ENCODE measurements around the gene ADGRE3. TPM values are rescaled to one million over a fixed set of nuclear protein-coding genes. Genes with fewer than 3 reads are reported as not detected.
"Not testable (repeated sequence)": the region's sequence is repeated elsewhere in the genome, so short reads cannot be mapped to it uniquely, and the experiment has no call there.

ADGRE3 gene
- total RNA-seq, 1 experiment from 2014 or later = not detected

DNA sequence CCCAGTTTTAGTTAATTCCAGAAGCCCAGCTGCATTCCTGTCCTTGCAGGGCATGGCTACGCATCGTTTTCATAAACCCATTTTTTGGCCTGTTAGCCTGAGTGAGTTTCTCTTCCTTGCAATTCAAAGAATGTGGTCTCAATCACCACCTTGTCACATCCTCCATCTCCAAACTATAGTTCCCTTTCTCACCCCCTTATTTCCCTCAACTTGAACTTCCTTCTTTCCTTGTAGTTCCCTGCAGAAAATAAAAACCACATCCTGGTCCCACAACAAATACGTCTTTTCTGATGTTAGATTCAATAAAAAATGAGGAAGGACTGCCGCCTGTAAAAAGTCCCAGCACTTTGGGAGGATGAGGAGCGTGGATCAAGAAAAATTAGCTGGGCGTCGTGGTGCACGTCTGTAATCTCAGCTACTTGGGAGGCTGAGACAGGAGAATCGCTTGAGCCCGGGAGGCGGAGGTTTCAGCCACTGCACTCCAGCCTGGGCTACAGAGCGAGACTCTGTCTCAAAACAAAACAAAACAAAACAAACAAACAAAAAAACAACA is 13.2 kb downstream of the ADGRE3 start:
- DNase-seq (ENCODE audit: low read depth) = no peak

DNA sequence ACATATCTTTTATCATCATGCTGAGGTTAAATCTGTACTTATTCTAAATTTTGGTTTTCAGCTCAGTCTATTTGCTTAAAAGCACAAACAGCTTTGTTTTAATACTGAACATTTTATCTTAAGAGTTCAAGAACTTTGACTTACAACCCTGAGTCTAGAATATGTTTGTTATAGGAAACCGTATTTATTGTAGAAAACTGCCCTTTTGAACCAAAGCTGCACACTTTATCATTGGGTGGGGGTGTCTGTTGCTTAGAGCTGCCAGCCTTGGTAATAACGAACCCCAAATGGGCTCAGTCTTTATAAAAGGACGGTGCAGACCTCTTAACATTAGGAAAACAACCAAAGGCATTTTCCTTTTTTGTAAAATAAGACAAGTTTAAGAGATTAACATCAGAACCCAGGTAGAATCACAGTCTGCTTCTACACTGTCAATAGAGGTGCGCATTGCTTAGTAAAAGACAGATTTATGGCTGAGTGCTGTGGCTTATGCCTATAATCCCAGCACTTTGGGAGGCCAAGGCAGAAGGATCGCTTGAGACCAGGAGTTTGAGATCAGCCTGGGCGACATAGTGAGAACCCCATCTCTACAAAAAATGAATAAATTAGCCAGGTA is 14.7 kb downstream of the ADGRE3 start:
- no peak for DNase-seq (ENCODE audit: low read depth)

DNA sequence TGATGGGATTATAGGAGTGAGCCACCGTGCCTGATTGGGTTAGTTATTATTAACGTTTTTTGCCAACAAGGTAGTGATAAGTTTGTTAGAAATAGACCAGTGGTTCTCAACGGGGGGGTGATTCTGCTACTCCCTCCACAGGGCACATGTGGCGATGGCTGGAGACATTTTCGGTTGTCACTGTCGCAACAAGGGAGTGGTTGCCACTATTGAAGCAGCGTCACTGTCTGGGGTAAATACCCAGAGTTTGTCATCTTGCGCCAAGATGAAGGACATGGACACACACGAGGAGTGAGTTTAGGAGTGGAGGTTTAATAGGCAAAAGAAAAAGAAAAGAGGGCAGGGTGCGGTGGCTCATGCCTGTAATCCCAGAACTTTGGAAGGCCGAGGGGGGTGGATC is 18.9 kb downstream of the ADGRE3 start:
- no peak for DNase-seq (ENCODE audit: low read depth)

DNA sequence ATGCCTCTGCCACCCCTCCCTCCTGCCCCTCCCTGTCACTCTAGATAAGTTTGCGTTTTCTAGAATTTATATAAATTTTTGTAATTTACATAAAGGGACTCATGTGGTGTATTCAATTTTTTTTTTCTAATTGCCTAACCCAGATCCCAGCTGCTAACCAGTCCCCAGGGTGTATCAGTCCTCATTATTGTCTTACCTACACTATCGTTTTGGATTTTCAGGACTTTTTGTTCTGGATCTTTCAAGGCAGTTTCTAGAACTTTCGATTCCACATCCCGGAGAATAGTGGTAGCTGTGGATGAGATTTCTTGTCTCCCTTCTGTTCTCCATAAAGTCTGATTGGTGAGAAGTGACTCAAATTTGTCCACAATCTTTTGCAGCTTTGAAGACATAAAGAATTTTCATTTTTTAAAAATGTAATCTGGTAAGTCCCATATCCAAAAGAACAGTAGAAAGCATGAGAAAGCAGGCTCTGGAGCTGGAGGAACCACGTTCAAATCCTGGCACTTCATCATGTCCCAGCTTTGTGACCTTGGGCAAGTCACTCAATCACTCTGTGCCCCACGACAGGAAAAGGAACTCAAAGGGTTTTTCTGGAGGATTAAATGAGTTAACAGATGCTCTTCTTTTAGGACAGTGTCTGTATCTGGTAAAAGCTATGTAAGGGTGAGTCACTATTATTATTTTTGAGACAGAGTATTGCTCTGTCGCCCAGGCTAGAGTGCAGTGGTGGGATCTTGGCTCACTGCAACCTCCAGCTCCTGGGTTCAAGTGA is 19.7 kb downstream of the ADGRE3 start:
- no peak for DNase-seq (ENCODE audit: low read depth)

DNA sequence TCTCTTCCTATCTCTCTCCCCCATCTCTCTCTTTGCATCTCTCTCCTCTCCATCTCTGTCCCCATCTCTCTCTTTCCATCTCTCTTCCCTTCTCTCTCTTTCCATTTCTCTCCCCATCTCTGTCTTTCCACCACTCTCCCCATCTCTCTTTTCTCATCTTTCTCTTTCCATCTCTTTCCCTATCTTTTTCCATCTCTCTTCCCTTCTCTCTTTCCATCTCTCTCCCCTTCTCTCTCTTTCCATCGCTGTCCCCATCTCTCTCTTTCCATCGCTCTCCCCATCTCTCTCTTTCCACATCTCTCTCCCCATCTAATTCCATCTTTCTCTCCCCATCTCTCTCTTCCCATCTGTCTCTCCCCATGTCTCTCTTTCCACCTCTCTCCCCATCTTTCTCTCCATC is 24.5 kb downstream of the ADGRE3 start:
- no peak for DNase-seq (ENCODE audit: low read depth)

DNA sequence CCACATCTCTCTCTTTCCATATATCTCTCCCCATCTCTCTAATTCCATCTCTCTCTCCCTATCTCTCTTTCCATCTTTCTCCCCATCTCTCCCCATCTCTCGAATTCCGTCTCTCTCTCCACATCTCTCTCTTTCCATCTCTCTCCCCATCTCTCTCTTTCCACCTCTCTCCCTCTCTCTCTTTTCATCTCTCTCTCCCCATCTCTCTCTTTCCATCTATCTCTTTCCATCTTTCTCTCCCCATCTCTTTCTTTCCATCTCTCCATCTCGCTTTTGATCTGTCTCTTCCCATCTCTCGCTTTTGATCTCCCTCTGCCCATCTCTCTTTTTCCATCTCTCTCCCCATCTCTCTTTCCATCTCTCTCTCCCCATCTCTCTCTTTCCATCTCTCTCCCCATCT is 25.6 kb downstream of the ADGRE3 start:
- DNase-seq (ENCODE audit: low read depth) = no peak

DNA sequence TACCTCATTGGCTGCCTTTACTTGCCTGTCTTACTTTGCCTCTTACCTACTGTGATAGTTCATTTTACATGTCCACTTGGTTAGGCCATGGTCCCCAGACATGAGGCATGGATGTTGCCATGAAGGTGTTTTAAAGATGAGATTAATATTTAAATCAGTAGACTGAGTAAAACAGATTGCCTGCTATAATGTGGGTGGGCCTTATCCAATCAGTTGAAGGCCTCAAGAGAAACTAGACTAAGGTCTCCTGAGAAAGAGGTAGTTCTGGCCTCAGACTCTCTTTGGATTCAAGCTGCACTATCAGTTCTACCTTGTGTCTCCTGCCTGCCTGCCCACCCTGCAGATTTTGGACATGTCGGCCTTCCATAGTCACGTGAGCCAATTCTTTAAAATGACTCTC is 26.1 kb downstream of the ADGRE3 start:
- no peak for DNase-seq (ENCODE audit: low read depth)

DNA sequence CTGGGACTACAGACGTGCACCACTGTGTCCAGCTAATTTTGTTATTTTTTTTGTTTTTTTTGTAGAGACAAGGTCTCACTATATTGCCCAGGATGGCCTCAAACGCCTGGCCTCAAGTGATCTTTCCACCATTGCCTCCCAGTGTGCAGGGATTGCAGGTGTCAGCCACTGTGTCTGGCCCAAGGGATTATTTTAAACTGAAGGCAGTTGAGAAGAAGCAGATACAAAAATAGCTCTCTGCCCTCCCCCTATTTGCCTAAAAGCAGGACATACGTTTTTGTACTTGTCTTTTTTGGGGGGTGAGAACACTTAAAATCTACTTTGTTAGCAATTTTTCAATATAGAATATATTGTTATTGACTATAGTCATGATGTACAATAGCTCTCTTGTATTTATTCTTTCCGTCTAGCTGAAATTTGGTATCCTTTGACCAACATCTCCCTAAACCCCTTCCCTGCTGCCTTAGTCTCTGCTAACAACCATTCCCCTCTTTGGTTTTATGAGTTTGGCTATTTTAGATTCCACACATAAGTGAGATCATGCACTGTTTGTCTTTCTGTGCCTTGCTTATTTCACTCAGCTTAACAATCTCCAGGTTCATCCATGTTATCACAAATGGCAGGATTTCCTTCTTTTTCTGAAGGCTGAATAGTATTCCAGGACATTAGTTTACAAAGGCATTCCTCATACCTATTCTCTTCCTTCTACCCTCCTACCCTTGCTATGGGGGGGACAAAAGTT is 34.9 kb downstream of the ADGRE3 start:
- no peak for DNase-seq (ENCODE audit: low read depth)

DNA sequence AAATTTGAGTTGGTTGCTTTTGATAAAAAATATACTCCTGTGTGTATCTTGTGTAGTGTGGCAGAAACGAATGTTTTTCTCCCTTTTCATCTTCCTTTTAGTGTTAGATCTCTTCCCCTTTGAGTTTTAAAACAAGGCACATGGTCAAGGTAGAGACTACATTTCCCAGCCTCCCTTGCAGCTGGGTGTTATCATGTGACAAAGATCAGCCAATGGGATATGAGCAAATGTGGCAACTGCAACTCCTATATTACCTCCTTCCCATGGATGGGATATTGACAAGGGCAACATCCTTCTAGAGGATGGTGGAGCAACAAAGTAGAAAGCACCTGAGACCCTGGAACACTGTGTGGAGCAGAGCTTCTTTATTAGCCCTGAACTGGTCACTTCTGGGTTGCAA is 42.4 kb downstream of the ADGRE3 start:
- peak; percentile 35 for DNase-seq (ENCODE audit: low read depth)

DNA sequence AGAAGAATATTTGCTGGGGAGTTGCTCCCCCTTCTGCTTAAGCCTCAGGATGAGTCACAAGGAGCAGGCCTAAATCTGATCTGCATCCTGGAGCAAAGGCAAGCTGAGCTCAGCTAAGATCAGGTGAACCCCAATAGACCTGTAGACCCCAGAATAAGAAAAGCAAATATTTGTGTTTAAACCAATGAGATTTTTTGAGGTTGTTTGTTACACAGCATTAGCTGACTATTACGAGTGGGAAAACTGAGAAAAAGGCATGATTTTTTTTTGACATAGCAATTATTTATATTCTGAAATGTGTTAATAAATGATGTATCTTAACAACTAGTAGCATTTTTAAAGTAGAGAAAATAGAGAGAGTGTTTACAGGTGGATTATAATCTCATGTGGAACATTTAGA is 45.1 kb downstream of the ADGRE3 start:
- no peak for DNase-seq (ENCODE audit: low read depth)

DNA sequence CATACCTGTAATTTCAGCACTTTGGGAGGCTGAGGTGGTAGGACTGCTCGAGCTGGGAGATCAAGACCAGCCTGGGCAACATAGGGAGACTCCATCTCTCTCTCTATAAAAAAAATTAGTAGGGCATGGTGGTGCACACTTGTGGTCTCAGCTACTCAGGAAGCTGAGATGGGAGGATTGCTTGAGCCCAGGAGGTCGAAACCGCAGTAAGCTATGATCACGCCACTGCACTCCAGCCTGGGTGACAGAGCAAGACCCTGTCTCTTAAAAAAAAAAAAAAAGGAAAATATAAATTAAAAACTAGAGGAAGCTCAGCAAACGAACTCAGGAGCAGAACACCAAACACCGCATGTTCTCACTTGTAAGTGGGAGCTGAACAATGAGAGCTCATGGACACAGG is 50.2 kb downstream of the ADGRE3 start:
- DNase-seq (ENCODE audit: low read depth) = not testable (repeated sequence)

DNA sequence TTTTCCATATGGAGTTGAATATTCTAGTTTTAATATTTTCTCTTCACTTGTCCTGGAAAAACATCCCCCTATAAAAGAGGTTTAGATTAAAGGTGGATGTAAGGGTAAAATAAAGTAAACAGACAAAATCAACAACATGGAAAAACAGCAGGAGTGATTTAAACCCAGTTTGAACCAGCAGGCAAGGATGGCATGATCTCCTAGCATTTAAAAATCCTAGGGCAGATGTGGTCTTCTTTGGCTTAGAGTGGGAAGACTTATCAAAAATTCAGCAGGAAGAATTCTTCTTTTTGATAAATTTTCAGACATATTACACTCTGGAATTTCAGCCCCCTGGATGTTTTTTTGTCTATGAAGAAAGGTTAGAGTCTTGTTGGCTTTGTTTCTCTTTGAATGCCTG is 55.2 kb downstream of the ADGRE3 start:
- DNase-seq (ENCODE audit: low read depth) = no peak

DNA sequence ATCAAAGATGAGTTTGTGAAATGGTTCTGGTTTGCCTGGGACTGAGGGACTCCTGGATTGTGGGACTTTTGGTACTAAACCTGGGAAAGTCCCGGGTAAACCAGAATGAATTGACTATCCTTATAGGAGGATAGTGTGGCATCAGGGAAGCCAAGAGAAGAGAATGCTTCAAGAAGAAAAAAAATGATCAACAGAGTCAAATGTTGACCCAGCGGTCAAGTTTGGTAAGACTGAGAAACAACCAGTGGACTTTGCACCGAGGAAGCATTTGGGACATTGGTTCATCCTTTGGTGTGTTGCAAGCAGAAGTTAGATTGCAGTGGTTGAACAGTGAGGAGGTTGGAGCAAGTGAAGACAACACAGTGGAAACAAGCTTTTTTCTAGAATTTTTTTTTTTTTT is 58.2 kb downstream of the ADGRE3 start:
- no peak for DNase-seq (ENCODE audit: low read depth)

DNA sequence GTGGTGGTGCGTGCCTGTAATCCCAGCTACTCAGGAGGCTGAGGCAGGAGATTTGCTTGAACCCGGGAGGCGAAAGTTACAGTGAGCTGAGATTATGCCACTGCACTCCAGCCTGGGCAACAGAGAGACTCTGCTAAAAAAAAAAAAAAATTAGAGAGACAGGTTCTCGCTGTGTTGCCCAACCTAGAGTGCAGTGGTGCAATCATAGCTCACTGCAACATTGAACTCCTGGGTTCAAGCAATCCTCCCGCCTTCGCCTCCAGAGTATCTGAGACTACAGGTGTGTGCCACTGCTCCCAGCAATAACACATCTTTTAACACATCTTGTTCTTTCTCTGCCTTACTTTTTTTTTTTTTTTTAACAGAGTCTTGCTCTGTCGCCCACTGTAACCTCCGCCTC is 59.0 kb downstream of the ADGRE3 start:
- no peak for DNase-seq (ENCODE audit: low read depth)

DNA sequence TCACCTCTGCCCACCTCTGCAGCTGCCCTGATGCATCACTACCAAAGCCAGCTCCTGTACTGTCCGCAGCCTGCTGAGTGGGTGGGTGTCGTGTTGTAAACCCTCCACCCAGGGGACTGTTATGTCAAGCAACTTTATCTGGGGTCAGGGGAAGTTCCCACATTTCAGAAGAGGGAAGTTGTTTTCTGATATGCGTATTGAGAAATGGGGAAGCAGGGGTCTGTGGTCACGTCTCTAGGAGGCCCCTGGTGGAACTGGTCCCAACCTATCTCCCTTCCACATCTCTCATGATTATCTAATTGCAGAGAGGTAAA is 60.6 kb downstream of the ADGRE3 start:
- DNase-seq (ENCODE audit: low read depth) = no peak

DNA sequence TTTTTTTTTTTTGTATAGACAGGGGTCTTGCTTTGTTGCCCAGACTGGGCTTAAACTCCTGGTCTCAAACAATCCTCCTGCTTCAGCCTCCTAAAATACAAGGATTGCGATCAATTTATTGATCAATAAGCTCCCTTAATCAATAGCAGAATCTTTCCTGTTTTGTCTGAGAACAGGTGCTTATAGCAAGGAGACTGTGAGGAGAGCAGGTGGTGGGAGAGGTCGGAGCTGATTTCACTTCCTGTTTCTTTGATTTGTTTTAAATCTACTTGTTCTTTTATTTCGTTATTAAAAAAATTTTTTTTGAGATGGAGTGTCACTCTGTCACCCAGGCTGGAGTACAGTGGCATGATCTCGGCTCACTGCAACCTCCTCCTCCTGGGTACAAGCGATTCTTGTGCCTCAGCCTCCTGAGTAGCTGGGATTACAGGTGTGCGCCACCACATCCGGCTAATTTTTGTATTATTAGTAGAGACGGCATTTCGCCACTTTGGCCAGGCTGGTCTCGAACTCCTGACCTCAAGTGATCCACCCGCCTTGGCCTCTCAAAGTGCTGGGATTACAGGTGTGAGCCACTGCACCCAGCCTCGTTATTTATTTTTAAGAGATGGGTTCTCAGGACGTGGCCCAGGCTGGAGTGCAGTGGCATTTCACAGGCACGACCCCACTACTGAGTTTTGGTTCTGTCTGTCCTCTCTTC is 61.1 kb downstream of the ADGRE3 start:
- not testable (repeated sequence) for DNase-seq (ENCODE audit: low read depth)

DNA sequence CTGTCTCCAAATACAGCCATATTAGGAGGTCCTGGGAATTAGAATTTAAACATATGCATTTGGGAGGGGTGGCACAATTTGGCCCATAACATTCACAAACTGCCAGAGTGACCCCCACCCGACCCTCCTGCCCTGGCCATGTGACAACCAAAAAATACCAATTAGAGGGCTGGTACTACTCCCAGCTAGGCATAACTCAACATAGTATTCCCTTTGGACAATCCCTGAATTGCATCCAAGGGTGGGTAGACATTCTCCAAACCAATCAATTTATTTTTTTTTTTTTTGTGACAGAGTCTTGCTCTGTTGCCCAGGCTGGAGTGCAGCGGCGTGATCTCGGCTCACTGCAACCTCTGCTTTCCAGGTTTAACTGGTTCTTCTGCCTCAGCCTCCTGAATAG is 62.0 kb downstream of the ADGRE3 start:
- DNase-seq (ENCODE audit: low read depth) = no peak

DNA sequence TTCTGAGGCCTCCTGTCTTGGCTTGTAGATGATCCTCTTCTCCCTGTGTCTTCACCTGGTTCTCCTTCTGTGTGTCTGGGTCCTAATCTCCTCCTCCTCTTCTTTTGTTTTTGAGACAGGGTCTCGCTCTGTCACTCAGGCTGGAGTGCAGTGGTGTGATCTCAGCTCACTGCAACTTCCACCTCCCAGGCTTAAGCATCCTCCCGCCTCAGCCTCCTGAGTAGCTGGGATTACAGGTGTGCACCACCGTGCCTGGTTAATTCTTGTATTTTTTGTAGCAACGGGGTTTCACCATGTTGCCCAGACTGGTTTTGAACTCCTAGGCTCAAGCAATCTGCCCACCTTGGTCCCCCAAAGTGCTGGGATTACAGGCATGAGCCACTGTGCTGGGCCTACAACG is 62.4 kb downstream of the ADGRE3 start:
- DNase-seq (ENCODE audit: low read depth) = not testable (repeated sequence)

DNA sequence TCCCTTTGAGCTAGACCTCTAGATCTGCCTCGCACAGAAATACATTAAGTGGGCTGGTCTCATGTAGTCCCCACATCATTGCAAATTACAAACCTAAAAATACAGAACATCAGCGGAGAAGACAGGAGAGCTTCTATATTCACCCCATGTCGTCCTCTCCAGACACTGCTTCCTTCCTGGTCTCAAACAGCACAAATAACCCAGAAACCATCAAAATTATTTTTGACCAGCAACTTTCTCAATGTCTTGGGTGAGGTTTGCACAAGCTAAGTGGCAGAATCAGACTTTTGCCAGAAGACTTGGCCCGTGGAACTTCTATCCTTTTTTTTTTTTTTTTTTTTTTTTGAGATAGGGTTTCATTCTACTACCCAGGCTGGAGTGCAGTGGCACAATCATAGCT is 63.6 kb downstream of the ADGRE3 start:
- DNase-seq (ENCODE audit: low read depth) = no peak

DNA sequence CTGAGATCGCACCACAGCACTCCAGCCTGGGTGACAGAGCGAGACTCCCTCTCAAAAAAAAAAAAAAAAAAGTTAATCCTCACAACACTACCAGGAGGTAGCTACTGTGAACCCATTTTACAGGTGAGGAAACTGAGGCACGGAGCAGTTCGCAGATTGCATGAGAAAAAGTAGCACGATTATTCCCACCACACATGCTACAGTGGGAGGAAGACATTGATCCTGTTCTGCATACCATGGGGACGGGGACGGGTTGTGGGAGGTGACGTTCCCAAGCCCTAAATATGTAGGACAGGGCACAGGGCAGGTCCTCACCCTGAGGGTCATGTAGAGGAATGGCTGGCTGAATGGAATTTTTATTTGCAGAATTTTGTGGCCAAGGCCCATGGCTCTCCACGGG is 68.0 kb downstream of the ADGRE3 start:
- no peak for DNase-seq (ENCODE audit: low read depth)

DNA sequence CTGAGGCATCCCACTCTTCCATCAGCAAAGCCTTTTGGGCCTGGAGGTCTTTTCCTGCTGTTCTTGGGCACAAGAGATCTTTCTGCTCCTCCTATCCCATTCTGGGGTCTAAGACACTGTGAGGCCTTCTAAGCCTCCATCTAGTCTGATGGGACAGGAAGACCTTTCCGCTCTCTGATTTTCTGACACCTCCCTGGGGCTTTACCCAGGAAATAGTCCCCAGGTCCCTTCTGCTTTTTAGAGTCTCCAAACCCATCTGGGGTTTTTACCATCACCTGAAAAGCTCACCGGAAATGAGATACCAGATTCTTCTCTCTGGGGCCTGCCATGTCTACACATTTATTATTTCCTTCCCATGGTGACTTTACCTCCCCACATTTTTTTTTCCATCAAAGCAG is 70.7 kb downstream of the ADGRE3 start:
- DNase-seq (ENCODE audit: low read depth) = no peak

DNA sequence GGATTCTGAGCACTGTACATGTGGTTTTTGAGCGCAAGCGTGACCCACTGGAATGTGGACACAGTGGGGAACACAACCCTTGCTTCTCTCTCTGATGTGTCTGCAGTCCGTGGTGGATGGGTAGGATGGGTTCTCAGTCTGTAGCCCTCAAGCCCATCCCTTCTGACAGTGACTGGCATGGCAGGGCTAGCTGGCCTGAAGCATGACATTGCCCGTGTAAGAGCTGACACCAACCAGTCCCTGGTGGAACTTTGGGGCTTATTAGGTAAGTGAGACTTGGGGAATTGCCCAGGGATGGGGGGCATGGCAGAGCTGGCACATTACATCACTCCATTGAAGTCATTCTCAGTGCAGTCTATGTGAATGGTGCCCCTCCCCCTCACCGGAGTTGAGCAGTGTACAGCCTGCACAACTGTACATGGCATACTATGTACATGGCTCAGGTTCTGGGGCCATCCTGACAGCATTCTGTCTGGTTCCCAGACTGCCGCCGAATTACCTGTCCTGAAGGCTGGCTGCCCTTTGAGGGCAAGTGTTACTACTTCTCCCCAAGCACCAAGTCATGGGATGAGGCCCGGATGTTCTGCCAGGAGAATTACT is 75.0 kb downstream of the ADGRE3 start:
- no peak for DNase-seq (ENCODE audit: low read depth)
